GM12878 (cell line): ENCODE data around the gene HSP90AB1. TPM values are rescaled to one million over a fixed set of nuclear protein-coding genes. Genes with fewer than 3 reads are reported as not detected.

Experiments used
- ATAC-seq: fragments of 200-7000 bp; cut with Tn5 transposase; 3 replicates; pipeline ENCODE4 v1.9.1; 2020; ENCODE audit warnings: mild to moderate bottlenecking, moderate library complexity
- BruUV-seq: library from RNA; stranded (reverse); fragments of 400-500 nt; replicated peaks from 2 replicates; lab custom pipeline; 2021; lab: Mats Ljungman, UMichigan
- CTCF ChIA-PET: fragments of 300-600 bp; sonication (Branson Sonifier 250); formaldehyde crosslinking; extraction: SDS; loops from one replicate; lab custom pipeline; 2021; ENCODE audit warnings: inconsistent platforms; lab: Yijun Ruan, JAX
- POLR2A ChIA-PET: fragments of 350-600 bp; formaldehyde crosslinking; extraction: SDS; loops from one replicate; lab custom pipeline; 2021; ENCODE audit warnings: inconsistent platforms; lab: Charles Lee
- RAD21 ChIA-PET: fragments of 300-600 bp; sonication (Branson Sonifier 250); formaldehyde crosslinking; loops from one replicate; lab custom pipeline; 2023; ENCODE audit warnings: antibody characterized with exemption; ENCODE audit not compliant: unreplicated experiment; lab: Charles Lee
- SMC1A ChIA-PET: fragments of 300-600 bp; sonication (Branson Sonifier 250); formaldehyde crosslinking; loops from one replicate; lab custom pipeline; 2023; ENCODE audit not compliant: unreplicated experiment, uncharacterized antibody; lab: Charles Lee
- DNase-seq: peaks from one replicate; pipeline ENCODE4 v3.0.0-alpha.2; 2011; ENCODE audit warnings: low read depth, low spot score
- FAIRE-seq: peaks from 3 replicates; lab custom pipeline; 2011; peaks lifted over from hg19 to GRCh38; lab: Jason Lieb, UNC
- H2AFZ ChIP-seq: 2 replicates; pipeline ENCODE4 v1.6.0; 2011; ENCODE audit warnings: low read depth, low read length, control low read depth; ENCODE audit not compliant: control insufficient read depth
- H3K27ac ChIP-seq: 2 replicates; pipeline ENCODE4 v1.5.1; 2011; ENCODE audit warnings: control low read depth; ENCODE audit not compliant: control insufficient read depth, insufficient read depth
- H3K27me3 ChIP-seq, 2 experiments: replicated peaks in 1 of 2; 2 replicates each; pipeline versions ENCODE4 v1.6.0 to v1.6.1; 2011; ENCODE audit warnings: low read length in 1 of 2; ENCODE audit not compliant: control insufficient read depth in 2 of 2, insufficient read depth in 2 of 2
- H3K36me3 ChIP-seq, 2 experiments: 2 replicates each; pipeline ENCODE4 v1.5.1; 2011; ENCODE audit warnings: low read length in 1 of 2; ENCODE audit not compliant: control insufficient read depth in 2 of 2, insufficient read depth in 2 of 2
- H3K4me1 ChIP-seq: 2 replicates; pipeline ENCODE4 v1.6.1; 2011; ENCODE audit warnings: mild to moderate bottlenecking, low read length, moderate library complexity, mixed read lengths; ENCODE audit not compliant: control insufficient read depth, insufficient read depth
- H3K4me2 ChIP-seq: 2 replicates; pipeline ENCODE4 v1.6.0; 2011; ENCODE audit warnings: control low read depth; ENCODE audit not compliant: control insufficient read depth, insufficient read depth
- H3K4me3 ChIP-seq: fragments of 200-600 bp; sonication (generic); 2 replicates; pipeline ENCODE4 v1.5.1; 2016
- H3K79me2 ChIP-seq: 2 replicates; pipeline ENCODE4 v1.6.0; 2011; ENCODE audit warnings: low read length; ENCODE audit not compliant: control insufficient read depth, insufficient read depth
- H3K9ac ChIP-seq: 2 replicates; pipeline ENCODE4 v1.8.0; 2011; ENCODE audit warnings: low read length, control low read depth, mixed read lengths; ENCODE audit not compliant: control insufficient read depth, insufficient read depth
- H3K9me3 ChIP-seq: replicated peaks from 3 replicates; pipeline ENCODE4 v1.5.1; 2011; ENCODE audit warnings: mild to moderate bottlenecking, low read length; ENCODE audit not compliant: control insufficient read depth, insufficient read depth
- H4K20me1 ChIP-seq: 2 replicates; pipeline ENCODE4 v1.6.0; 2011; ENCODE audit not compliant: control insufficient read depth, insufficient read depth
- POLR2AphosphoS5 ChIP-seq: IDR thresholded peaks from 2 replicates; pipeline ENCODE4 v1.6.1; 2011; ENCODE audit warnings: mild to moderate bottlenecking, low read length, inconsistent platforms
- WGBS: methylation state at CpG from one replicate; pipeline ENCODE4 v1.1.6; 2016; ENCODE audit warnings: low lambda C conversion rate; ENCODE audit not compliant: insufficient replicate concordance, insufficient coverage; ENCODE audit errors: missing lambda C conversion rate; 5-methylcytosine and 5-hydroxymethylcytosine counted together
- in situ Hi-C: fragments of 300-500 bp; cut with MboI; formaldehyde crosslinking; loops from 9 replicates; pipeline ENCODE4 v1.14.3; 2018; ENCODE audit warnings: mixed read lengths
- intact Hi-C: fragments of 100-400 bp; cut with micrococcal nuclease; formaldehyde crosslinking; loops from one replicate; pipeline ENCODE4 v1.14.2; 2022; ENCODE audit not compliant: unreplicated experiment
- polyA plus RNA-seq, 11 experiments: library from polyadenylated mRNA; depleted of rRNA in 4 of 11; unstranded in 6 of 11; stranded (reverse) in 5 of 11; fragments of >200 nt; fragmentation: Nextera tagmentation in 4 of 11; fragmentation: Illumina TruSeq in 1 of 11; extraction: Ambion mirVana in 4 of 11; extraction: Trizol in 1 of 11; gene quantifications; 1 replicate in 1 of 11; 2 replicates in 10 of 11; pipeline versions ENCODE4 v1.2.1 to v1.2.3, GENCODE V29; 2011 to 2016; ENCODE audit warnings: inconsistent platforms in 2 of 11, missing spikeins in 2 of 11, low read depth in 1 of 11
- total RNA-seq, 4 experiments: library from RNA; depleted of rRNA in 3 of 4; stranded (reverse); fragments of >200 nt in 3 of 4; fragmentation: Illumina TruSeq in 1 of 4; extraction: Trizol in 1 of 4; gene quantifications; 2 replicates each; pipeline versions ENCODE4 v1.2.1 to v1.2.3, GENCODE V29; 2013 to 2021
- TF ChIP-seq, protein P1 (sequence below): fragments of 450-650 bp; IDR thresholded peaks from 2 replicates; pipeline ENCODE4 v1.6.1; 2018; ENCODE audit warnings: borderline replicate concordance, mild to moderate bottlenecking; ENCODE audit not compliant: partially characterized antibody

Gene HSP90AB1
- total and polyA plus RNA-seq, 10 of the 15 experiments (the other 5 are each of a cell fraction or from before 2014, with no cell fraction given) = 988 to 1,682 (median 1,146) TPM

DNA sequence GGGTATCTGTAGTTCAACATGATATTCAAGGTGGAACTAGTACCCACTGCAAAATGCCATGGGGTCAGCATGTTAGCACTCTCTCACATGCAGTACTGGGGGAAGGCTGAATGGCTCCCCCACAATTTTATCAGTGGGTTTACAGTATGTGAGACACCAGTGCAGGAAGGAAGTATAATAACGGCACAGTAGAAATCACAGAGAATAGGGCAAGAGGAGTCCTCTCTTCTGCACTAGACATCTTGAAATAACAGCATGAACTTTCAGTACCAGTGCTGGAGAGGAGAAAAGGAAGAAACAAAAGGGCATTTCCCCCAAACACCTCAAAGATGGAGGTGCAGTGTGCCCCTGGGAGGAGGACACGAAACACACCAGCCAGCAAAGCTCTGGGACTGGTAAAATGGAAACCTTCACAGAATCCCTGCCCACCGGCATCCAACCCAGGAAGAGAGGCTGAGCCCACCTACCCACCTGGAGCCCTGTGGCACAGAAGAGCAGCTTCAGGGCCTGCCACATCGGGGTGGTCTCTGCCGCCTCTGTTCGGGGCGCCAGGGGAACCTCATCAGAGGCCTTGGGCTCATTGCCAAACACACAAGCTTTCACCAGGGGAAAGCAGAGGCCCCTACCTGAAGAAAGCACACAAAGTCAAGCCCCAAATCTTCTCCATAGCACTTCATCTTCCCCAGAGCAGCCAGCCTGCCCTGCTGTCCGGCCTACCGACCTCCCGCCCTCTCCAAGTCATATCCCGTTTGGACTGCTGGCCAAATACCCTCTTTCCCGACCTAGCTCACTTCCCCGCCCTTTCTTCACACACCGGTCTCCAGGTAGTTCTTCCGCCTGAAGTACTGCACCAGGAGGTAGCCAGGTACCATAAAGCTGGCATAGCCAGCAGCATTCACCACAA is 9.2 kb downstream of the HSP90AB1 start:
- peaks cover 5% of the 10 kb centered on the region; the same call in 1 of the 2 replicates for H4K20me1 ChIP-seq

More for the DNA sequence above, 9.2 kb downstream of the HSP90AB1 start:
- Histone ChIP-seq H3K9ac (peak overlapping the region; percentile 90), H3K4me2 (peak overlapping the region; percentile 71), H3K4me1 (peaks cover 50% of the 10 kb centered on the region), H3K27me3 (no peaks in the 10 kb centered on the region), H3K79me2 (peaks cover 83% of the 10 kb centered on the region), H3K36me3 (peaks cover 36 to 51% of the 10 kb centered on the region in 2 experiments), H3K4me3 (peak overlapping the region; percentile 77), H2AFZ (no peak overlapping the region), H3K9me3 (no peaks in the 10 kb centered on the region), H3K27ac (peak overlapping the region; percentile 99)
- RAD21 ChIA-PET = interaction anchor here (0.6 to 4.8 kb wide), 10 partner anchors 9 to 175 kb away, joined by 3 to 28 read pairs (median 4); partner anchors contain the start of genes HSP90AB1, NFKBIE and SLC29A1
- in situ Hi-C loops (no loop called here), intact Hi-C loops (no loop called here)
- DNase-seq (no peak), ATAC-seq (peak; percentile 0; the same call in 1 of the 3 replicates), FAIRE-seq (no peak)
- WGBS = 2% methylated on average over 15 of the region's 15 CpGs
- 0 out of 2 replicates have a peak, but pooled peaks have one; percentile 3 for TF ChIP-seq POLR2AphosphoS5
- TF ChIP-seq, protein P1, sequence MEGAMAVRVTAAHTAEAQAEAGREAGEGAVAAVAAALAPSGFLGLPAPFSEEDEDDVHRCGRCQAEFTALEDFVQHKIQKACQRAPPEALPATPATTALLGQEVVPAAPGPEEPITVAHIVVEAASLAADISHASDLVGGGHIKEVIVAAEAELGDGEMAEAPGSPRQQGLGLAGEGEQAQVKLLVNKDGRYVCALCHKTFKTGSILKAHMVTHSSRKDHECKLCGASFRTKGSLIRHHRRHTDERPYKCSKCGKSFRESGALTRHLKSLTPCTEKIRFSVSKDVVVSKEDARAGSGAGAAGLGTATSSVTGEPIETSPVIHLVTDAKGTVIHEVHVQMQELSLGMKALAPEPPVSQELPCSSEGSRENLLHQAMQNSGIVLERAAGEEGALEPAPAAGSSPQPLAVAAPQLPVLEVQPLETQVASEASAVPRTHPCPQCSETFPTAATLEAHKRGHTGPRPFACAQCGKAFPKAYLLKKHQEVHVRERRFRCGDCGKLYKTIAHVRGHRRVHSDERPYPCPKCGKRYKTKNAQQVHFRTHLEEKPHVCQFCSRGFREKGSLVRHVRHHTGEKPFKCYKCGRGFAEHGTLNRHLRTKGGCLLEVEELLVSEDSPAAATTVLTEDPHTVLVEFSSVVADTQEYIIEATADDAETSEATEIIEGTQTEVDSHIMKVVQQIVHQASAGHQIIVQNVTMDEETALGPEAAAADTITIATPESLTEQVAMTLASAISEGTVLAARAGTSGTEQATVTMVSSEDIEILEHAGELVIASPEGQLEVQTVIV = no peak
- SMC1A ChIA-PET = interaction anchor here (0.9 to 3.1 kb wide), 11 partner anchors 10 to 160 kb away, joined by 3 to 25 read pairs (median 5); partner anchors contain the start of genes HSP90AB1 and SLC29A1
- POLR2A ChIA-PET = interaction anchor here (1.0 to 10.7 kb wide), 6 partner anchors 7 to 79 kb away, joined by 3 to 131 read pairs (median 7); partner anchors contain the start of gene HSP90AB1
- no TSS peak for BruUV-seq
- CTCF ChIA-PET = interaction anchor here (1.0 to 5.0 kb wide), 15 partner anchors 8 to 160 kb away, joined by 3 to 45 read pairs (median 7); partner anchors contain the start of gene HSP90AB1
